Mucosa of stomach (tissue), 1 donor: ENCODE data around the gene CHD1.

Experiments
- H3K27me3 ChIP-seq: one replicate; pipeline ENCODE4 v1.7.0; 2013; ENCODE audit warnings: mild to moderate bottlenecking, low read length; ENCODE audit not compliant: control insufficient read depth, insufficient read depth
- H3K36me3 ChIP-seq: one replicate; pipeline ENCODE4 v1.7.0; 2013; ENCODE audit warnings: low read length; ENCODE audit not compliant: control insufficient read depth, insufficient read depth
- H3K4me1 ChIP-seq: one replicate; pipeline ENCODE4 v1.7.0; 2013; ENCODE audit warnings: mild to moderate bottlenecking, low read length; ENCODE audit not compliant: control insufficient read depth, insufficient read depth
- H3K4me3 ChIP-seq: one replicate; pipeline ENCODE4 v1.7.0; 2013; ENCODE audit warnings: low read length
- H3K9ac ChIP-seq: one replicate; pipeline ENCODE4 v1.7.0; 2013; ENCODE audit warnings: mild to moderate bottlenecking, low read length, moderate library complexity
- H3K9me3 ChIP-seq: one replicate; pipeline ENCODE4 v1.7.0; 2013; ENCODE audit warnings: mild to moderate bottlenecking, low read length, moderate library complexity; ENCODE audit not compliant: control insufficient read depth
- donor health status: Pancreatic carcinoma.

The CHD1 gene

DNA sequence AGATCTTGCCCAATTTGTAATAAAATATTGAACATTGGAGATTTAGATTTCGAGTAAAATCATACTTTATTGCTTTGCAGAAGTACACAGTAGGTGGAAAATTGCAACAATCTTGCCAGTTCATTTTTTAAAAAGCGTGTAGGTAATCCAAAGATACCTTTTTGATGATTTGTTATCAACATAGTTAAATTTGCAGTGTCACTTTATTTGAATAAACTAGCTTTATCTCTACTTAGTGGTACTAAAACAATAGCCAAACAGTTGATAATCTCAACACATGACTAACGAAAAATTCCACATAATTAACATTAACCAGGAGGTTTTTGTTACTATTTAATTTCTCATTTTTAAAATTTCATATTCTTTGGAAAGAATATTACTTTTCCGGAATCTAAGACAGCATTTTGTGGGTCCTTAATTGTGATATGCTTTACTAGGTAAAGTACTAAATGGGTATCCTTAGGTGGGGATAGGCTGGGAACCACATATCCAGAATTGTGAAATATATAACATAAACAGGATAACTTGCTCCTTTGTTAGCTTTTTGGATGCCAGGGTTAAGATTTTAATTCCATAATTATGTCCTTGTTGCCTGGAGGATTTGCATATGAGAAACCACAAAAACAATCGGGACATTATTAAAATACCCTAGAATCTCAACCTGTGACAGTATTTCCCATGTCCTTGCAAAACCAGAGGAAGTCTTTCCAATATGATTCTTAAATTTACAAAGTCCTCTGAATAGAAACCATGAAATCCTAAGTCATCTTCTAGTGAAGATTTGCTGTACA is 2.4 kb upstream of the CHD1 start:
- H3K4me3 ChIP-seq, result no peak overlapping the region
- H3K9ac ChIP-seq, result no peak overlapping the region
- H3K9me3 ChIP-seq, result no peaks in the 10 kb centered on the region
- H3K27me3 ChIP-seq, result no peaks in the 10 kb centered on the region
- H3K4me1 ChIP-seq, result no peaks in the 10 kb centered on the region
- H3K36me3 ChIP-seq, result no peaks in the 10 kb centered on the region

DNA sequence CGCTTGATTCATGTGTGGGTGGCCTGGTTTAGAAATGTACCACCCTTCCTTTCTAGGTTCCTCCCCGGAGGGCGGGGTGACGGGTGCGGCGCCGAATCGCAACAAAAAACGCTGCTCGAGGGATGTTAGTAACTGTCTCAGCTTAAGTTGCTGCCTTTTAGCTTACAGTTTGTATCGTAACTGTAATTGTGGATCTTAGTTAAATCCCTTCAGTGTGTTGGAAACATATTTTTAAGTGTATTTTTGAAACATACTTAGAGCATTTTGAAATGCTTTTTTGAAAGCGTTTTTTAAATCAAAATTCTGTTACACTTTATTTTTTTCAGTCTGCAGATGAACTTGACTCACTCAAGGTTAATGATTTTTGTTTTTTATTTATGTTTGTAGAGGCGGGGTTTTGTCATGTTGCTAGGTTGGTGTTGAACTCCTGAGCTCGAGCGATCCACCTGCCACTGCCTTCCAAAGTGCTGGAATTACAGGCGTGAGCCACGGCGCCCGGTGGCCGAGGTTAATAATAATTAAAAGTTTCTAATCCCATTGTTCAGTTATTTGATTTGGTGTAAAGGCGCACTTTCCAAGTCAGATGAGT is 997 bp upstream of the CHD1 start:
- Histone ChIP-seq H3K27me3 (no peaks in the 10 kb centered on the region), H3K4me3 (peak overlapping the region; percentile 95), H3K9ac (peak overlapping the region; percentile 100), H3K9me3 (no peaks in the 10 kb centered on the region), H3K4me1 (no peaks in the 10 kb centered on the region), H3K36me3 (no peaks in the 10 kb centered on the region)

DNA sequence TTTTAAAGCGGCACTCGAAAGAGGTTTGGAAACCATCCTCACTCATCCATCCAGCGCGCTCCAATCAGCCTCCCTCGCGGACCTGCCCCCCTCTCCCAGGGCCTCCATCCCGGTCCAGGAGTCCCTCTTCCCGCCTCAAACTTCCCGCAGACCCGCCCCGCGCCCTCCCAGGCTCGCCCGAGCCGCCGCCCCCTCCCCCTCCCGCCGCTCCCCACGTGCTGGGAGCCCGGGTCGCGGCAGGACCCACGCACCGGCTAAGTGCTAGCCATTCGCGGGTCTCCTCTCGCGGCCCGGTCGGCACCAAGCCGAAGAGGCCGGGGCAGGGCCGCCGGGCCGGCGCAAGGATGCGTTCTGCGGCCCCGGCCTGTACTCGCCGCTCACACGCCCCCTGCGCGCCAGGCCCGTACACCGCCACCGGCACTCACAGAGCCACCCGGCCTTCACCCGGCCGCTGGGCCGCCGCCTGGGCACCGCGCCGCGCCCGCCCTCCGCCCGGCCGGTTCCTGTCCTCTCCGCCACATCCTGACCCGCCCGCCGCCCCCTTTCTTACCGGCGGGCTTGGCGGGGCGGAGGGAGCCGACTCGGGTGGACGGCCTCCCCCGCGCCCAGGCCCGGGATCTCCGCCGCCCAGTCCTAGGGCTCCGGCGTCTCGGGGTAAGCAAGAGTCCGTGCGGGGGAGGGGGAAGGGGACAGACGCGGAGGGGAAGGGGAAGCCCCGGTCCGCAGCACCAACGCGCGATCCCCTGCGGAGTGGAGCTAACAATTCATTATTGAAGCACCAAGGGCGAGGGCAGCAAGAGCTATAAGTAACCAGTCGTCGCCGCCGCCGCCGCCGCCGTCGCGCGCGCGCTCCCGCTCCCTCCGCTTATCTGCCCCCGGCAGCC is 576 bp downstream of the CHD1 start:
- Histone ChIP-seq H3K4me3 (peak overlapping the region; percentile 17), H3K36me3 (no peaks in the 10 kb centered on the region), H3K4me1 (no peaks in the 10 kb centered on the region), H3K9ac (peak overlapping the region; percentile 100), H3K27me3 (no peaks in the 10 kb centered on the region), H3K9me3 (no peaks in the 10 kb centered on the region)

DNA sequence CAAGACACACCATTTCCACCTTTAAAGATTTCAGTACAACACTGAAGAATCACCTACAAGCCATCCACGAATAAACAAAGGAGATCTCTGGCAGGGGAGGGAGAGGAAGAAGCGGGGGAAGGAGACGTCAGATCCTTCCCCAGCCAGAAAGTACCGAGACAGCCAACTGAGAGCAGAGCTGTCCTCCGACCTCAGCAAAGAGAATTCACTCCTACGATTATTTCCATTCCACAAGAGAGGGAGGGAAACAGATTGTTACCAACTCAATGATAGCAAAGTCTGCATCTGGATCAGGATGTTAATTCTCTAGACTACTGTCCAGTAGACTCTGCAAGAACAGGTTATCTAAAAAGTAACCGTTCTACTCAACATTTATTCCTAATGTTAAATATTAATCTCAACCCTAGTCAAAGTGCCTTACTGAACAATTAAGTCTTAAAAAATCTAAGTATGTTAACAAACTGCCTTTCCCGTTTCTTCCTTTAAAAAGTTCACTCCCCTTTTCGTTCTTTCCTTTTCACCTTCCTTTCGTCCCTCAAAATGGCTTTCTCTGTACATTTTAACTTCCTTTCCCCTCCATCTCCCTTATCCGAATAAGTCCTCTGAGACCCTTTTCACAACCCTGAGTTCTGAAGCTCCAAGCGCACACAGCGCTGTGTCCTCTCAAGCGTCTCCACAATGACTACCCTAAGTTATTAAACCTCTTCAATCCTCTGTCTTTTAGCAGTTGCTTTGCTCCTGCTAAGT is 1.4 kb downstream of the CHD1 start:
- no peaks in the 10 kb centered on the region for H3K27me3 ChIP-seq
- H3K9me3 ChIP-seq, result no peaks in the 10 kb centered on the region
- H3K9ac ChIP-seq, result peak overlapping the region; percentile 100
- no peaks in the 10 kb centered on the region for H3K4me1 ChIP-seq
- H3K36me3 ChIP-seq, result no peaks in the 10 kb centered on the region
- peak overlapping the region; percentile 17 for H3K4me3 ChIP-seq

DNA sequence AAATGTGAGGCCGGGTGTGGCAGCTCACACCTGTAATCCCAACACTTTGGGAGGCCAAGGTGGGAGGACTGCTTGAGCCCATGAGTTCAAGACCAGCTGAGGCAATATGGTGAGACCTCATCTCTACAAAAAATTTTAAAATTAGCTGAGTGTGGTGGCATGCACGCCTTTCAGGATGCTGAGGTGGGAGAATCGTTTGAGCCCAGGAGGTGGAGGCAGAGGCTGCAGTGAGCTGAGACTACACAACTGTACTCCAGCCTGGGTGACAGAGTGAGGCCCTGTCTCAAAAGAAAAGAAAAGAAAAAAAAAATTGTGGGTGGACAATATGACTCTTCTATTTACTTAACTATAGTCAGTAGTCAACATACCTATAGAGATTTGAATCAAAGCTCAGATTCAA is 4.8 kb downstream of the CHD1 start:
- no peaks in the 10 kb centered on the region for H3K27me3 ChIP-seq
- H3K4me3 ChIP-seq, result no peak overlapping the region
- H3K9ac ChIP-seq, result no peak overlapping the region
- no peaks in the 10 kb centered on the region for H3K36me3 ChIP-seq
- no peaks in the 10 kb centered on the region for H3K4me1 ChIP-seq
- H3K9me3 ChIP-seq, result no peaks in the 10 kb centered on the region

DNA sequence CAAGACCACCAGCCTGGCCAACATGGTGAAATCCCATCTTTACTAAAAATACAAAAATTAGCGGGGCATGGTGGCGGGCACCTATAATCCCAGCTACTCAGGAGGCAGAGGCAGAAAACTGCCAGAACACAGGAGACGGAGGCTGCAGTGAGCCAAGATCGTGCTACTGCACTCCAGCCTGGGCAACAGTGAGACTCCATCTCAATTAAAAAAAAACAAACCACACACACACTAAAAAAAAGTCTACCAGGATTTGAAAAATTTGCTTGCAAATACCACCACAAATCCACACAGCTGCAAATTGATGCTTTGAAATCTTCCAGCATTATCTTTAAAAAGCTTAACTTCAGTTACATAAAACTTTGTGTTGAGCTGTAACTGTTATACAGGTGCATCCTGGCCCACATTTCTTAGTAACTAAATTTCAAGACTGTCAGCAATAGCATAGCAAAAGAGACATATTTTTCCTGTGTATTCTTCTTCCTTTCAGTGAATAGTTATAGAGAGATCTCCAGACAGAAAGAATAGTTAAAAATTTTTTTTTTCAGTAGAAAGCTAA is 6.8 kb downstream of the CHD1 start:
- no peaks in the 10 kb centered on the region for H3K4me1 ChIP-seq
- no peaks in the 10 kb centered on the region for H3K36me3 ChIP-seq
- H3K9me3 ChIP-seq, result no peaks in the 10 kb centered on the region
- no peaks in the 10 kb centered on the region for H3K27me3 ChIP-seq
- no peak overlapping the region for H3K4me3 ChIP-seq
- H3K9ac ChIP-seq, result no peak overlapping the region

DNA sequence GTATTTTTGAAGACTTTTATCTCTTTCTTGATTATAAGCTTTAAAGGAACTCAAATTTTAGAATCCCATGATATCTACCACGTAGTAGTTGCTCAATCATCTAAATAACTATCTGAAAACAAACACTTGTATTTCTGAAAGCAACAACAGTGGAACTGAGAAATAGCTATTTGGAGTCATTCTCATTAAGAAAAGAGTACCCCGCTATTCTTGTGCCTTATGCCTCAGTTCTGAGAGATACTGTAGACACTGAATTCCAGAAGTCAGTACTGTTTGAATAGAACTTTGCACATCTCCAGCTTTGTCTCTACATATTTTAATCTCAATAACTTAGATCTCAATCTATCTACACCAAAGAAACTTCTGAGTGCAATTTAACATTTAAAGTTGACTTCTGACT is 11.4 kb downstream of the CHD1 start:
- no peaks in the 10 kb centered on the region for H3K27me3 ChIP-seq
- H3K4me1 ChIP-seq, result no peaks in the 10 kb centered on the region
- H3K9me3 ChIP-seq, result no peaks in the 10 kb centered on the region
- H3K9ac ChIP-seq, result no peak overlapping the region
- no peak overlapping the region for H3K4me3 ChIP-seq
- H3K36me3 ChIP-seq, result no peaks in the 10 kb centered on the region

DNA sequence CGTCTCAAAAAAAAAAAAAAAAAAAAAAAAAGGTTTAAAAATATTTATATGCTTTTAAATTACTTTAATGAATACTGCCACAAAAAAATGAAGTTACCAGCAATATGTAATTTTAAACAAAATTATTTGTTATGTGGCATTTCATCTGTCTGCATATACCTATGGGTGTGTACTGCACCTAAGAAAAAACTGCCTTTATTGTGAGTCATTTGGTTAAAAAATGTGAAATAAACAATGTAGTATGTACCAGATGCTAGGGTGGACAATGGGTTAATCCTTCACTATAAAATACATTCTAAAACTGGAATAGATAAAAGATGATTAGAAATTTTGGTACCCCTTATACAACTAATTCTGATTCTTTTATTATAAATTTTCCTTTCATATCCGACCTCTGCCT is 12.3 kb downstream of the CHD1 start:
- Histone ChIP-seq H3K36me3 (no peaks in the 10 kb centered on the region), H3K27me3 (no peaks in the 10 kb centered on the region), H3K4me1 (no peaks in the 10 kb centered on the region), H3K9ac (no peak overlapping the region), H3K9me3 (no peaks in the 10 kb centered on the region), H3K4me3 (no peak overlapping the region)

DNA sequence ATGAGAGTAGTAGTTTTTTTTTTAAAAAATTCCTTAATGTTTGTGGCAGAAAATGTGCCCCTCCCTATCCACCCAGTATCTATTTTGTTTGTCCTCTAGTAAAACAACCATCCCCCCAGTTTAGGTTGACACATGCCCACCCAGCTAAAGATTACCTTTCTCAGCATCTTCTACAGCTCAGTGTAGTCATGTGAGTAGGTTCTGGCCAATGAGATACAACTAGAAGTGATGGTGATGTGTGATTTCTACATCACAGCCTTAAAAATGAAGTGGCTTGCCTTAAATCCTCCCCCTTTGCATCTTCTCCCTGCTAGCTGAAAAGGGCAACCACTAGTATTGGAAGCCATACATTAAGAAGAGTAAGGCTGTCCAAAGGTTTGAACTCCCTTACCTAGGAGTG is 14.9 kb downstream of the CHD1 start:
- no peaks in the 10 kb centered on the region for H3K27me3 ChIP-seq
- no peak overlapping the region for H3K9ac ChIP-seq
- no peaks in the 10 kb centered on the region for H3K9me3 ChIP-seq
- H3K36me3 ChIP-seq, result no peaks in the 10 kb centered on the region
- no peaks in the 10 kb centered on the region for H3K4me1 ChIP-seq
- no peak overlapping the region for H3K4me3 ChIP-seq

DNA sequence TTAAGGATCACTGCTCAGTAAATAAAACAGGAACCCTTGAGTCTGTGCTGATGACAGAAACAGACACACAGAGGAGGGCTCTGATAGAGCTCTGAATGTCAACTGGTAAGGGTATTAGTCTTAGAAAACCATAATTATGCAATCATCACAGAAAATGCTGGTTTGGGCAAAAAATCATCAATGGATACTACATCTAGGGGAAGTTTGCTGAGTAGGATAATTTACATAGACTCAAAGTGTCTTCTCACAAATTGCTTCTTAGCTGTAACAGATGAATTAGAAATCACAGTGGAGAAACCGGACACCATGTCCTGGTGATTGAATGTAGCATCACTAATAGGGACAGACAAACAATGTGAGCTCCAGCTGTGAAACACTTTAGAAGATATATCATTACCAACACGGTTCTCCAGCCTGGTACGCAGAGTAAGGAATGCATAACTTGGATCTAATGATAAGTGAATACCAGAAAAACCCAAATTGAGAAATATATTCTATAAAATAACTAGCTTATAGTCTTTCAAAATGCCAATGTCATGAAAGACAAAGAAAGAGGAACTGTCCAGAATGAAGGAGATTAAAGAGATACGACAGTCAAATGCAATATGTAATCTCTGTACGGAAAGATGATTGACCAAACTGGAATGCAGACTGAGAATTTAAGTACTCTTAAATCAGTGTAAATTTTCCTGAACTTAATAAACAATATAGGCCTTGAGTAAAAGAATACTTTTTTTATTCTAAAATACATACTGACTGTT is 17.3 kb downstream of the CHD1 start:
- Histone ChIP-seq H3K4me3 (no peak overlapping the region), H3K36me3 (no peaks in the 10 kb centered on the region), H3K4me1 (no peaks in the 10 kb centered on the region), H3K9me3 (no peaks in the 10 kb centered on the region), H3K27me3 (no peaks in the 10 kb centered on the region), H3K9ac (no peak overlapping the region)

DNA sequence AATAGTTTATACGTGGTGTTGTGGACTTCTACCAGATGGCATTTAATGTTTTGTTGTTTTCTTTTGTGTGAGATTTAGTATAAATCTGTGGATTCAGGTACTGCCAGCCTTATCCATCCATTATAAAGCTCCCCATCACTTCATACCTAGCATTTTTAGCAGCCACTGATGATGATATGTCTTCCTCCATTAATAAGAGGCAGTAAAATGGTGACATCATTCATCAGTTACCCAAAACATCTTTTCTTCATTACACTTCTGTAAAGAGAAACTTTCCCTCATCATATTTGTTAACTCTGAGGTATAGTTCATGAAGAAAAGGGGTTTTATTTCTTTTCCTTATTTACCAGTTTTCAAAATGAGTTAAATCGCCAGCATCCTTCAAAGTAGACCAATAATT is 19.4 kb downstream of the CHD1 start:
- Histone ChIP-seq H3K36me3 (no peaks in the 10 kb centered on the region), H3K4me1 (no peaks in the 10 kb centered on the region), H3K4me3 (no peak overlapping the region), H3K27me3 (no peaks in the 10 kb centered on the region), H3K9me3 (no peaks in the 10 kb centered on the region), H3K9ac (no peak overlapping the region)
